Measurements from ENCODE around the gene OR7C2.

DNA sequence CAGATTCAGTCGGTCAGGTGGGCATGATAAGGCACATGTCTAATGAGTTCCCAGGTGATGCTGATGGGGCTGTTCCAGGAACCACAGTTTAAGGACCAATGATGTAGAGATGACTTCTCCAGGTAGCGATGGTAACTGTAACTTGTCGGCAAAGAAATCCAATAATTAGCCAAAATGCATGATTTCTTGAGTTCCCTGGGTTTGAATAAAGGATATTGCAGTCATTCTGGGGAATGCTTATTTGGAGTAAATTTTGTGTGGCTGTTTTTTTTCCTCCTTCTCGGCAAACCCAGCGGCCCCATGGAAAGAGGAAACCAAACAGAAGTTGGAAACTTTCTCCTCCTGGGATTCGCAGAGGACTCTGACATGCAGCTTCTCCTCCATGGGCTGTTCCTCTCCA, at the start of gene OR7C2:
- TF ChIP-seq, protein P1, sequence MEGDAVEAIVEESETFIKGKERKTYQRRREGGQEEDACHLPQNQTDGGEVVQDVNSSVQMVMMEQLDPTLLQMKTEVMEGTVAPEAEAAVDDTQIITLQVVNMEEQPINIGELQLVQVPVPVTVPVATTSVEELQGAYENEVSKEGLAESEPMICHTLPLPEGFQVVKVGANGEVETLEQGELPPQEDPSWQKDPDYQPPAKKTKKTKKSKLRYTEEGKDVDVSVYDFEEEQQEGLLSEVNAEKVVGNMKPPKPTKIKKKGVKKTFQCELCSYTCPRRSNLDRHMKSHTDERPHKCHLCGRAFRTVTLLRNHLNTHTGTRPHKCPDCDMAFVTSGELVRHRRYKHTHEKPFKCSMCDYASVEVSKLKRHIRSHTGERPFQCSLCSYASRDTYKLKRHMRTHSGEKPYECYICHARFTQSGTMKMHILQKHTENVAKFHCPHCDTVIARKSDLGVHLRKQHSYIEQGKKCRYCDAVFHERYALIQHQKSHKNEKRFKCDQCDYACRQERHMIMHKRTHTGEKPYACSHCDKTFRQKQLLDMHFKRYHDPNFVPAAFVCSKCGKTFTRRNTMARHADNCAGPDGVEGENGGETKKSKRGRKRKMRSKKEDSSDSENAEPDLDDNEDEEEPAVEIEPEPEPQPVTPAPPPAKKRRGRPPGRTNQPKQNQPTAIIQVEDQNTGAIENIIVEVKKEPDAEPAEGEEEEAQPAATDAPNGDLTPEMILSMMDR (IDR thresholded peaks at IDR 0.05) = no peak
- TF ChIP-seq HDAC2 (IDR thresholded peaks at IDR 0.05) = no peak
- no peak for TF ChIP-seq RARB (CRISPR knock-in tag; IDR thresholded peaks at IDR 0.05)
- TF ChIP-seq, protein P2, sequence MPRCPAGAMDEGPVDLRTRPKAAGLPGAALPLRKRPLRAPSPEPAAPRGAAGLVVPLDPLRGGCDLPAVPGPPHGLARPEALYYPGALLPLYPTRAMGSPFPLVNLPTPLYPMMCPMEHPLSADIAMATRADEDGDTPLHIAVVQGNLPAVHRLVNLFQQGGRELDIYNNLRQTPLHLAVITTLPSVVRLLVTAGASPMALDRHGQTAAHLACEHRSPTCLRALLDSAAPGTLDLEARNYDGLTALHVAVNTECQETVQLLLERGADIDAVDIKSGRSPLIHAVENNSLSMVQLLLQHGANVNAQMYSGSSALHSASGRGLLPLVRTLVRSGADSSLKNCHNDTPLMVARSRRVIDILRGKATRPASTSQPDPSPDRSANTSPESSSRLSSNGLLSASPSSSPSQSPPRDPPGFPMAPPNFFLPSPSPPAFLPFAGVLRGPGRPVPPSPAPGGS (IDR thresholded peaks at IDR 0.05) = no peak
- no peak for TF ChIP-seq POLR2AphosphoS2 (conservative IDR thresholded peaks at IDR 0.05; ENCODE audit: low read length)
- TF ChIP-seq POLR2A (IDR thresholded peaks at IDR 0.05; ENCODE audit: low read length) = no peak
- TF ChIP-seq RAD21 (conservative IDR thresholded peaks at IDR 0.05 in 1 of 2, IDR thresholded peaks at IDR 0.05 in 1 of 2) = no peak
- TF ChIP-seq, protein P3, sequence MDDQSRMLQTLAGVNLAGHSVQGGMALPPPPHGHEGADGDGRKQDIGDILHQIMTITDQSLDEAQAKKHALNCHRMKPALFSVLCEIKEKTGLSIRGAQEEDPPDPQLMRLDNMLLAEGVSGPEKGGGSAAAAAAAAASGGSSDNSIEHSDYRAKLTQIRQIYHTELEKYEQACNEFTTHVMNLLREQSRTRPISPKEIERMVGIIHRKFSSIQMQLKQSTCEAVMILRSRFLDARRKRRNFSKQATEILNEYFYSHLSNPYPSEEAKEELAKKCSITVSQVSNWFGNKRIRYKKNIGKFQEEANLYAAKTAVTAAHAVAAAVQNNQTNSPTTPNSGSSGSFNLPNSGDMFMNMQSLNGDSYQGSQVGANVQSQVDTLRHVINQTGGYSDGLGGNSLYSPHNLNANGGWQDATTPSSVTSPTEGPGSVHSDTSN (IDR thresholded peaks at IDR 0.05) = no peak
- no peak for TF ChIP-seq NFE2L2 (conservative IDR thresholded peaks at IDR 0.05; ENCODE audit: low read length)
- TF ChIP-seq SMC3 (IDR thresholded peaks at IDR 0.05) = no peak
- TF ChIP-seq, protein P4, sequence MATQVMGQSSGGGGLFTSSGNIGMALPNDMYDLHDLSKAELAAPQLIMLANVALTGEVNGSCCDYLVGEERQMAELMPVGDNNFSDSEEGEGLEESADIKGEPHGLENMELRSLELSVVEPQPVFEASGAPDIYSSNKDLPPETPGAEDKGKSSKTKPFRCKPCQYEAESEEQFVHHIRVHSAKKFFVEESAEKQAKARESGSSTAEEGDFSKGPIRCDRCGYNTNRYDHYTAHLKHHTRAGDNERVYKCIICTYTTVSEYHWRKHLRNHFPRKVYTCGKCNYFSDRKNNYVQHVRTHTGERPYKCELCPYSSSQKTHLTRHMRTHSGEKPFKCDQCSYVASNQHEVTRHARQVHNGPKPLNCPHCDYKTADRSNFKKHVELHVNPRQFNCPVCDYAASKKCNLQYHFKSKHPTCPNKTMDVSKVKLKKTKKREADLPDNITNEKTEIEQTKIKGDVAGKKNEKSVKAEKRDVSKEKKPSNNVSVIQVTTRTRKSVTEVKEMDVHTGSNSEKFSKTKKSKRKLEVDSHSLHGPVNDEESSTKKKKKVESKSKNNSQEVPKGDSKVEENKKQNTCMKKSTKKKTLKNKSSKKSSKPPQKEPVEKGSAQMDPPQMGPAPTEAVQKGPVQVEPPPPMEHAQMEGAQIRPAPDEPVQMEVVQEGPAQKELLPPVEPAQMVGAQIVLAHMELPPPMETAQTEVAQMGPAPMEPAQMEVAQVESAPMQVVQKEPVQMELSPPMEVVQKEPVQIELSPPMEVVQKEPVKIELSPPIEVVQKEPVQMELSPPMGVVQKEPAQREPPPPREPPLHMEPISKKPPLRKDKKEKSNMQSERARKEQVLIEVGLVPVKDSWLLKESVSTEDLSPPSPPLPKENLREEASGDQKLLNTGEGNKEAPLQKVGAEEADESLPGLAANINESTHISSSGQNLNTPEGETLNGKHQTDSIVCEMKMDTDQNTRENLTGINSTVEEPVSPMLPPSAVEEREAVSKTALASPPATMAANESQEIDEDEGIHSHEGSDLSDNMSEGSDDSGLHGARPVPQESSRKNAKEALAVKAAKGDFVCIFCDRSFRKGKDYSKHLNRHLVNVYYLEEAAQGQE (IDR thresholded peaks at IDR 0.05) = no peak
